Measurements from ENCODE around the gene LFNG. TPM values are rescaled to one million over a fixed set of nuclear protein-coding genes. Genes with fewer than 3 reads are reported as not detected.
A peak's percentile ranks its signal among the peaks of the same experiment; 100 is the strongest.

Gene LFNG
- total RNA-seq, 6 donors from 2014 or later: 30.6 to 62.9 (median 45.2) TPM

- ATAC-seq (ENCODE audit: low FRiP score in 2 of 2) (no peak), DNase-seq (no peak)
- 83 to 86% methylated on average over 13 of the region's 13 CpGs for WGBS, 2 donors
- H3K4me1 ChIP-seq: peaks cover 52 to 56% (median 54%) of the 10 kb centered on the region in 4 donors
- H3K9me3 ChIP-seq: no peaks in the 10 kb centered on the region
- H3K4me3 ChIP-seq: no peak overlapping the region
- no peaks in the 10 kb centered on the region for H3K36me3 ChIP-seq
- TF ChIP-seq POLR2AphosphoS5 (IDR thresholded peaks at IDR 0.05) (no peak), EP300 (IDR thresholded peaks at IDR 0.05) (no peak), POLR2A (IDR thresholded peaks at IDR 0.05) (no peak), CTCF (IDR thresholded peaks at IDR 0.05) (no peak)
- no peaks in the 10 kb centered on the region for H3K27me3 ChIP-seq
- H3K27ac ChIP-seq: peak overlapping the region; percentile 55 to 89 (median 75)
Measured at GRCh38 chr7:2510130-2510776, 9.3 kb upstream of the LFNG start.

GRCh38 chr7:2510909-2511768 lies 8.4 kb upstream of the LFNG start:
- H3K36me3 ChIP-seq: no peaks in the 10 kb centered on the region
- H3K27me3 ChIP-seq: no peaks in the 10 kb centered on the region
- peak; percentile 7 to 53 for ATAC-seq (ENCODE audit: low FRiP score in 2 of 2)
- peaks cover 52 to 56% (median 54%) of the 10 kb centered on the region in 4 donors for H3K4me1 ChIP-seq
- H3K27ac ChIP-seq: peak overlapping the region; percentile 55 to 89 (median 75)
- H3K4me3 ChIP-seq: peak overlapping the region in 2 of 4 donors; percentile 17
- DNase-seq: peak; percentile 72 to 84
- no peaks in the 10 kb centered on the region for H3K9me3 ChIP-seq
- WGBS, 2 donors: 20% methylated on average over 20 of the region's 27 CpGs; no CpG with 5 or more reads in 1 of the 2 donors
- TF ChIP-seq POLR2A (IDR thresholded peaks at IDR 0.05): peak in 1 of 4 donors; percentile 33
- TF ChIP-seq EP300 (IDR thresholded peaks at IDR 0.05): no peak
- peak in 1 of 2 donors; percentile 52 for TF ChIP-seq POLR2AphosphoS5 (IDR thresholded peaks at IDR 0.05)
- no peak for TF ChIP-seq CTCF (IDR thresholded peaks at IDR 0.05)

- no peak for ATAC-seq (ENCODE audit: low FRiP score in 2 of 2)
- H3K27ac ChIP-seq: peak overlapping the region; percentile 55 to 89 (median 75)
- WGBS, 2 donors: 28 to 56% methylated on average over 3 to 15 of the region's 18 CpGs
- H3K27me3 ChIP-seq: no peaks in the 10 kb centered on the region
- peak overlapping the region in 2 of 4 donors; percentile 17 for H3K4me3 ChIP-seq
- TF ChIP-seq POLR2A (IDR thresholded peaks at IDR 0.05) (no peak), CTCF (IDR thresholded peaks at IDR 0.05) (no peak), POLR2AphosphoS5 (IDR thresholded peaks at IDR 0.05) (no peak), EP300 (IDR thresholded peaks at IDR 0.05) (no peak)
- peak in 1 of 2 donors; percentile 71 for DNase-seq
- no peaks in the 10 kb centered on the region for H3K9me3 ChIP-seq
- peaks cover 52 to 56% (median 54%) of the 10 kb centered on the region in 4 donors for H3K4me1 ChIP-seq
- H3K36me3 ChIP-seq: no peaks in the 10 kb centered on the region
Measured at GRCh38 chr7:2511769-2512168, 7.8 kb upstream of the LFNG start.

GRCh38 chr7:2512179-2512661 lies 7.4 kb upstream of the LFNG start:
- Histone ChIP-seq H3K27ac (peak overlapping the region; percentile 55 to 89 (median 75)), H3K36me3 (no peaks in the 10 kb centered on the region), H3K9me3 (no peaks in the 10 kb centered on the region), H3K4me3 (peak overlapping the region in 1 of 4 donors; percentile 17), H3K4me1 (peaks cover 52 to 56% (median 54%) of the 10 kb centered on the region in 4 donors), H3K27me3 (no peaks in the 10 kb centered on the region)
- WGBS, 2 donors: 45 to 47% methylated on average over 8 to 12 of the region's 12 CpGs
- ATAC-seq (ENCODE audit: low FRiP score in 2 of 2) (no peak), DNase-seq (peak in 1 of 2 donors; percentile 44)
- TF ChIP-seq EP300 (IDR thresholded peaks at IDR 0.05) (no peak), POLR2AphosphoS5 (IDR thresholded peaks at IDR 0.05) (peak in 1 of 2 donors; percentile 39)

GRCh38 chr7:2512713-2513112 lies 6.9 kb upstream of the LFNG start:
- WGBS, 2 donors: 81 to 88% methylated on average over 3 of the region's 3 CpGs
- Histone ChIP-seq H3K4me3 (no peak overlapping the region), H3K27me3 (no peaks in the 10 kb centered on the region), H3K9me3 (no peaks in the 10 kb centered on the region), H3K27ac (peak overlapping the region in 2 of 4 donors; percentile 82 to 89), H3K4me1 (peaks cover 49 to 54% (median 51%) of the 10 kb centered on the region in 4 donors), H3K36me3 (no peaks in the 10 kb centered on the region)
- DNase-seq: no peak
- no peak for ATAC-seq (ENCODE audit: low FRiP score in 2 of 2)
- TF ChIP-seq EP300 (IDR thresholded peaks at IDR 0.05): no peak
- no peak for TF ChIP-seq CTCF (IDR thresholded peaks at IDR 0.05)
- no peak for TF ChIP-seq POLR2A (IDR thresholded peaks at IDR 0.05)
- no peak for TF ChIP-seq POLR2AphosphoS5 (IDR thresholded peaks at IDR 0.05)

All from upper lobe of left lung (tissue), 6 donors.